Chondrocyte (in vitro differentiated cells): ENCODE measurements around the gene PSKH1. TPM values are rescaled to one million over a fixed set of nuclear protein-coding genes. Genes with fewer than 3 reads are reported as not detected.
A peak's percentile ranks its signal among the peaks of the same experiment; 100 is the strongest.

Experiments used
- DNase-seq: peaks from one replicate; pipeline ENCODE4 v3.0.0; 2021; ENCODE audit warnings: mixed read lengths, low spot score
- H3K27ac Mint-ChIP-seq: one replicate; pipeline ENCODE4 v1.8.0; 2021; ENCODE audit warnings: mild to moderate bottlenecking, moderate library complexity, mixed read lengths; ENCODE audit not compliant: unreplicated experiment
- H3K27me3 Mint-ChIP-seq: 2 replicates; pipeline ENCODE4 v1.8.0; 2021; ENCODE audit warnings: low read depth, mixed read lengths
- H3K36me3 Mint-ChIP-seq: 2 replicates; pipeline ENCODE4 v1.8.0; 2021; ENCODE audit warnings: low read depth, mixed read lengths
- H3K4me1 Mint-ChIP-seq: 2 replicates; pipeline ENCODE4 v1.8.0; 2021; ENCODE audit warnings: low read depth, mild to moderate bottlenecking, mixed read lengths
- H3K4me3 Mint-ChIP-seq: one replicate; pipeline ENCODE4 v1.8.0; 2021; ENCODE audit warnings: mild to moderate bottlenecking, moderate library complexity, mixed read lengths; ENCODE audit not compliant: unreplicated experiment
- H3K9me3 Mint-ChIP-seq: 2 replicates; pipeline ENCODE4 v1.8.0; 2021; ENCODE audit warnings: low read depth, mixed read lengths
- total RNA-seq: library from RNA; stranded (reverse); gene quantifications from 3 replicates; pipeline ENCODE4 v1.2.1, GENCODE V29; 2021
- TF ChIP-seq, protein P1 (sequence below): fragments of 200-600 bp; sonication (generic); IDR thresholded peaks from 2 replicates; pipeline ENCODE4 v1.5.0; 2021; ENCODE audit warnings: antibody characterized with exemption, mild to moderate bottlenecking, moderate library complexity

The PSKH1 gene
- total RNA-seq, 1 donor from 2014 or later, result 35.9 TPM

DNA sequence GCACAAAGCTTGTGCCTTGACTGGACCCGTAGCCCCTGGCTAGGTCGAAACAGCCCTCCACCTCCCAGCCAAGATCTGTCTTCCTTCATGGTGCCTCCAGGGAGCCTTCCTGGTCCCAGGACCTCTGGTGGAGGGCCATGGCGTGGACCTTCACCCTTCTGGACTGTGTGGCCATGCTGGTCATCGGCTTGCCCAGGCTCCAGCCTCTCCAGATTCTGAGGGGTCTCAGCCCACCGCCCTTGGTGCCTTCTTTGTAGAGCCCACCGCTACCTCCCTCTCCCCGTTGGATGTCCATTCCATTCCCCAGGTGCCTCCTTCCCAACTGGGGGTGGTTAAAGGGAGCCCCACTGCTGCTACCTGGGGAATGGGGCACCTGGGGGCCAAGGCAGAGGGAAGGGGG lies 35.1 kb downstream of the PSKH1 start:
- TF ChIP-seq, protein P1, sequence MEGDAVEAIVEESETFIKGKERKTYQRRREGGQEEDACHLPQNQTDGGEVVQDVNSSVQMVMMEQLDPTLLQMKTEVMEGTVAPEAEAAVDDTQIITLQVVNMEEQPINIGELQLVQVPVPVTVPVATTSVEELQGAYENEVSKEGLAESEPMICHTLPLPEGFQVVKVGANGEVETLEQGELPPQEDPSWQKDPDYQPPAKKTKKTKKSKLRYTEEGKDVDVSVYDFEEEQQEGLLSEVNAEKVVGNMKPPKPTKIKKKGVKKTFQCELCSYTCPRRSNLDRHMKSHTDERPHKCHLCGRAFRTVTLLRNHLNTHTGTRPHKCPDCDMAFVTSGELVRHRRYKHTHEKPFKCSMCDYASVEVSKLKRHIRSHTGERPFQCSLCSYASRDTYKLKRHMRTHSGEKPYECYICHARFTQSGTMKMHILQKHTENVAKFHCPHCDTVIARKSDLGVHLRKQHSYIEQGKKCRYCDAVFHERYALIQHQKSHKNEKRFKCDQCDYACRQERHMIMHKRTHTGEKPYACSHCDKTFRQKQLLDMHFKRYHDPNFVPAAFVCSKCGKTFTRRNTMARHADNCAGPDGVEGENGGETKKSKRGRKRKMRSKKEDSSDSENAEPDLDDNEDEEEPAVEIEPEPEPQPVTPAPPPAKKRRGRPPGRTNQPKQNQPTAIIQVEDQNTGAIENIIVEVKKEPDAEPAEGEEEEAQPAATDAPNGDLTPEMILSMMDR, result no peak
- Mint-ChIP-seq H3K27me3 (no peaks in the 10 kb centered on the region), H3K36me3 (peaks cover 1% of the 10 kb centered on the region), H3K4me1 (peaks cover 12% of the 10 kb centered on the region), H3K9me3 (no peaks in the 10 kb centered on the region), H3K4me3 (no peak overlapping the region), H3K27ac (no peak overlapping the region)
- DNase-seq, result no peak

DNA sequence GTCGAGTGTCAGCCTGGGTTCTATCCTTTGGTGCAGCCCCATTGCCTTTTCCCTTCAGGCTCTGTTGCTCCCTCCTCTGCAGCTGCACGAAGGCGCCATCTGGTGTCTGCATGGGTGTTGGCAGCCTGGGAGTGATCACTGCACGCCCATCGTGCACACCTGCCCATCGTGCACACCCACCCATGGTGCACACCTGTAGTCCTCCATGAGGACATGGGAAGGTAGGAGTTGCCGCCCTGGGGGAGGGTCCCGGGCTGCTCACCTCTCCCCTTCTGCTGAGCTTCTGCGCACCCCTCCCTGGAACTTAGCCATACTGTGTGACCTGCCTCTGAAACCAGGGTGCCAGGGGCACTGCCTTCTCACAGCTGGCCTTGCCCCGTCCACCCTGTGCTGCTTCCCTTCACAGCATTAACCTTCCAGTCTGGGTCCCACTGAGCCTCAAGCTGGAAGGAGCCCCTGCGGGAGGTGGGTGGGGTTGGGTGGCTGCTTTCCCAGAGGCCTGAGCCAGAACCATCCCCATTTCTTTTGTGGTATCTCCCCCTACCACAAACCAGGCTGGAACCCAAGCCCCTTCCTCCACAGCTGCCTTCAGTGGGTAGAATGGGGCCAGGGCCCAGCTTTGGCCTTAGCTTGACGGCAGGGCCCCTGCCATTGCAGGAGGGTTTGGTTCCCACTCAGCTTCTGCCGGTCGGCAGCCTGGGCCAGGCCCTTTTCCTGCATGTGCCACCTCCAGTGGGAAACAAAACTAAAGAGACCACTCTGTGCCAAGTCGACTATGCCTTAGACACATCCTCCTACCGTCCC lies 35.7 kb downstream of the PSKH1 start:
- peaks cover 12% of the 10 kb centered on the region for H3K4me1 Mint-ChIP-seq
- no peaks in the 10 kb centered on the region for H3K27me3 Mint-ChIP-seq
- TF ChIP-seq, protein P1, result peak; percentile 88
- DNase-seq, result peak; percentile 90
- no peak overlapping the region for H3K27ac Mint-ChIP-seq
- no peak overlapping the region for H3K4me3 Mint-ChIP-seq
- H3K9me3 Mint-ChIP-seq, result no peaks in the 10 kb centered on the region
- H3K36me3 Mint-ChIP-seq, result peaks cover 1% of the 10 kb centered on the region

DNA sequence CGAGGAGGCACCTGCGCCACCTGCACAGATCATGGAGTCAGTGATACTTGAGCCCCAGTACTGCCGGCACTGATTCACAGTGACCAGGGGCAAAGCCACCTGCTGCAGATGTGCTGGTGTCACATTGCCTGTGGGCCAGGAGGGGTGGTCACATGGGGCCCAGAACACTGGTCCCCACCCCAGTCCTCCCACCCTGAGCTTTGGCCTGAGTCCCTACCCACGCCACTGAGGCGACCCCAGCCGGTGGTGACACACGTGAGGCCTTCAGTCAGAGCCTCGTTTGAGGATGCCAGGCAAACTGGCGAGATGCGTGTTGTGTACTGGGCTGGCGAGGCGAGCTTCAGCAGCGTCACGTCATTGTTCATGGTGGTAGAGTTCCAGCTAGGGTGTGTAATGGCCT lies 37.1 kb downstream of the PSKH1 start:
- Mint-ChIP-seq H3K4me1 (peaks cover 24% of the 10 kb centered on the region), H3K9me3 (no peaks in the 10 kb centered on the region), H3K36me3 (peaks cover 1% of the 10 kb centered on the region), H3K4me3 (no peak overlapping the region), H3K27me3 (no peaks in the 10 kb centered on the region), H3K27ac (no peak overlapping the region)
- no peak for DNase-seq
- TF ChIP-seq, protein P1, result no peak

DNA sequence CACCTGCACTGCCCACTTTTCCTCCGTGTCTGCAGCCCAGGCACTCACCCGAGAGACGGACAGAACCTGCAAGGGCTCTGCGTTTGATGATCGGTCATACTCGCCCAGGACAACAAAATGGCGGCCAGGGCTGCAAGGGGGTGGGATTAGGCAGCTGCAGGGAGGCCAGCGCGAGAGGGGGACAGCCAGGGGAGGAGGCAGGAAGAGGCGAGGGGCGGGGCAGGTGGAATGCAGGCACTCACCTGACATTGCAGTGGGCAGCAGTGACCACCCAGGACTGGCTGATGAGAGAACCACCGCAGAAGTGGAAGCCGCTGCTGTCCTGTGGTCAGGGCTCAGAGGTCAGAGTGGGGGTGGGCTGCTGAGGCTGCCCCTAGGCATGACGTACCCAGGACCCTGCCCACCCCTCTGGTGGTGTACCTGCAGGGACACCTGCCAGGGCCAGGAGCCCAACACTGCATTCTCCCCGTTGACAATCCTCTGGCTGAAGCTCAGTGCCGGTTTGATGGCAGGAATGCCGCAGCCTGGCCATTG lies 37.7 kb downstream of the PSKH1 start:
- peaks cover 1% of the 10 kb centered on the region for H3K36me3 Mint-ChIP-seq
- no peaks in the 10 kb centered on the region for H3K27me3 Mint-ChIP-seq
- DNase-seq, result peak; percentile 81
- TF ChIP-seq, protein P1, result no peak
- H3K27ac Mint-ChIP-seq, result no peak overlapping the region
- H3K4me3 Mint-ChIP-seq, result no peak overlapping the region
- H3K9me3 Mint-ChIP-seq, result no peaks in the 10 kb centered on the region
- peaks cover 27% of the 10 kb centered on the region for H3K4me1 Mint-ChIP-seq

DNA sequence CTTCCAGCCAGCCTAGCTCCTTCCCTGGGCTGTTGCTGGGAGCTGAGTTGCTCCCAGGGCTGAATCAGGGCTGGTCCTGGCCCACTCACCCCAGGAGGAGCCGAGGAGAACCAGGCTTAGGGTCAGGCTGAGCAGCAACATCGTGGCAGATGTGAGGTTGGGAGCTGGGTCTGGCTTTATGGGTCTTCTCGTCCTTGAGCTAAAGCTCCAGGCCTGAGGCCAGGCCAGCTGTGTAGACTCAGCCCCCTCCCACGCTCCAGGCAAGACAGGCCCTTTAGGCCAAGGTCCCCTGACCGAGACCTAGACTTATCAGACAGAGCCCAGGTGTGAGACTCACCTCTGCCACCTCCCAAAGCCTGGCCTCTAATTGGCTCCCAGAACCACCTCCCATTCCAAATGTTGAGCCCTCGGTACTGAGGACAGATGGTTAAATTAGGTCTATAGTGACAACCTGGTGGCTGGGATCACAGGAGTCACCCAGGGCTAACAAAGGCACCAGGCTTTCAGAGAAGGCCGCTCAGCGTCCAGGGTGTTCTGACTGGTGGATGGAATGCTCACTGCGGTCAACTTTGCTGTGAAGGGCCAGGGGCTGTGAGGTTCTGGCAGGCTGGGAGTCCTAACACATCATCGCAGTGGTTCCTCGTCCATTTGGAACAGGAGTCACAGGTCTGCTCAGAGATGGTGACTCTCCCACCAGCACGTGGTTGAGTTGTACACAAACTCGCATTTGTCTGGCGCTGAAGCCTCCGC lies 38.8 kb downstream of the PSKH1 start, which contains the start of gene CTRL:
TSS of gene CTRL (minus strand) at position 151 of the 750 bp plus-strand sequence. CDS start at position 141, 10 bp downstream.
- no peaks in the 10 kb centered on the region for H3K27me3 Mint-ChIP-seq
- TF ChIP-seq, protein P1, result peak; percentile 47
- no peaks in the 10 kb centered on the region for H3K9me3 Mint-ChIP-seq
- peaks cover 1% of the 10 kb centered on the region for H3K36me3 Mint-ChIP-seq
- no peak within 1 kb of the TSS for H3K27ac Mint-ChIP-seq
- no peak for DNase-seq
- H3K4me1 Mint-ChIP-seq, result peaks cover 21% of the 10 kb centered on the region
- H3K4me3 Mint-ChIP-seq, result no peak within 1 kb of the TSS
